ENCODE results near the gene BTK.

GRCh38 chrX:101362757-101363156, 23.2 kb downstream of the BTK start:
- no peak for TF ChIP-seq CTCF (IDR thresholded peaks at IDR 0.05; ENCODE audit: low read depth, low read length)
- no peak for TF ChIP-seq MAX (IDR thresholded peaks at IDR 0.05; ENCODE audit: low read depth, low read length)
- TF ChIP-seq POLR2A (IDR thresholded peaks at IDR 0.05; ENCODE audit: extremely low read depth, insufficient read length): no peak
- TF ChIP-seq MYC (IDR thresholded peaks at IDR 0.05; ENCODE audit: low read depth, low read length): no peak
